NCI-H82 treated with DMSO at 0.1 percent for 48 hours (cell line): ENCODE results near the gene FBXL2.
"Not testable (repeated sequence)": the region's sequence is repeated elsewhere in the genome, so short reads cannot be mapped to it uniquely, and the experiment has no call there.

Source experiments
- DNase-seq: peaks from one replicate; lab custom pipeline; 2025; ENCODE audit not compliant: unreplicated experiment; lab: John Stamatoyannopoulos, UW

The FBXL2 gene

DNA sequence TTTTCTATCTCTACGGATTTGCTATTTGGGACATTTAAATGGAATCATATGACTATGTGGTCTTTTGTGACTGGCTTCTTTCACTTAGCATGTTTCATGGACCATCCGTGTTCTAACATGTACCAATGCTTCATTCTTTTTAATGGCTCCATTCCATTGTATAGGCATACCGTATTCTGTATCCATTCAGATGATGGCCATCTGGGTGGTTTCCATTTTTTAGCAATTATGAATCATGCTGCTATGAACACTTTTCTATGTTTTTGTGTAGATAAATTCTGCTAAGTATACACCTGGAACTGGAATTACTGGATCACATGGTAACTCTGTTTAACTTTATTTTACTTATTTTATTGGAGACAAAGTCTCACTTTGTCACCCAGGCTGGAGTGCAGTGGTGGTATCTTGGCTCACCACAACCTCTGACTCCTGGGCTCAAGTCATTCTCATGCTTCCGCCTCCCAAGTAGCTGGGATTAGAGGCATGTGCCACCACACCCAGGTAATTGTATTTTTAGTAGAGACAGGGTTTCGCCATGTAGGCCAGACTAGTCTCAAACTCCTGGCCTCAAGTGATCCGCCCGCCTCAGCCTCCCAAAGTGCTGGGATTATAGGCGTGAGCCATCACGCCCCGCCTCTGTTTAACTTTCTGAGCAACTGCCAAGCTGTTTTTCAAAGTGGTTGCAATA, 149.5 kb downstream of the FBXL2 start:
- no peak for DNase-seq

DNA sequence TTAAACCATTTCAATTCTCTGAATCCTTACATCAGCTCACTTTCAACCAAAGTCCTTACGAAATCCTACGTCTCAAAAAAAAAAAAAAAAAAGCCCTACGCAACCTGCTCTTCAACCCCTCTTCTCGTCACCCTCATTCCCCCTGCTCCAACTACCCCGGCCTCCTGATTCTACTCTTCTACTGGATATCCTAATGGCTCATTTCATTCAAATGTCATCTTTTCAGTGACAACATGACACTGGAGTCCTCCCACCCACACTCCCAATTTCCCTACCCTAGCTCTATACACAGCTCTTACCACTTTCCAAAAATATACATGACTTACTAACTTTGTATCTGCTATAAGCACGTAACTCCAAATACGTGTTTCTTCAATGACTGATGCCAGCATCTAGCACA, 151.5 kb downstream of the FBXL2 start:
- DNase-seq = no peak

DNA sequence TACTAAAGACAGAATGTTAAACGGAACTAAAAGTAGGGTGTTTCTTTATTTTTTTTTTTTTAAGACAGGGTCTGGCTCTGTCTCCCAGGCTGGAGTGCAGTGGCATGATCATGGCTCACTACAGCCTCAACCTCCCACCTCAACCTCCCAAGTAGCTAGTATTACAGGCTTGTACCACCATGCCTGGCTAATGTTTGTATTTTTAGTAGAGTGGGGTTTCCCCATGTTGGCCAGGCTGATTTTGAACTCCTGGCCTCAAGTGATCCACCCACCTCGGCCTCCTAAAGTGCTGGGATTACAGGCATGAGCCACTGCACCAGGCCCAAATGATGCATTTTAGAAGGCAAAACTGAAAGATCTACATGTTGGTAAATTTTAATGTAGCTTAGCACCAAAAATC, 152.1 kb downstream of the FBXL2 start:
- DNase-seq = not testable (repeated sequence)

DNA sequence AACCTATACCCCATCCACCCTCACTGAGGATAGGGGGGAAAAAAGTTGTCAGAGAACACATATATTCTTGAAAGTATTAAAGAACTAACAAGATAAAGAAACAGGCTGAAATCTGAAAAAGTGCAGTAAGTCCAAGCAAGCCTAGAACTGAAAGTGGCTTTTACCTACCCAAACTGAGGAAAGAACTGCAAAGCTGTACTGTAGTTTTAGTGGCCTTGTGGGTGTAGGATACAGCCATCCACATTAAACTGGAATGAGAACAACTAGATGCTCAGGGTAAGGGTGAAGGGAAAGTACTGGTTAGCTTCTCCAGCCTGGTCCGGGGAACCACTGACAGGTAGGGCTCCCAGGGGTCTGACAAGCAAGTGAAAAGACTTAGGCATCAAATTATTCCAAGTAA, 152.8 kb downstream of the FBXL2 start:
- no peak for DNase-seq

DNA sequence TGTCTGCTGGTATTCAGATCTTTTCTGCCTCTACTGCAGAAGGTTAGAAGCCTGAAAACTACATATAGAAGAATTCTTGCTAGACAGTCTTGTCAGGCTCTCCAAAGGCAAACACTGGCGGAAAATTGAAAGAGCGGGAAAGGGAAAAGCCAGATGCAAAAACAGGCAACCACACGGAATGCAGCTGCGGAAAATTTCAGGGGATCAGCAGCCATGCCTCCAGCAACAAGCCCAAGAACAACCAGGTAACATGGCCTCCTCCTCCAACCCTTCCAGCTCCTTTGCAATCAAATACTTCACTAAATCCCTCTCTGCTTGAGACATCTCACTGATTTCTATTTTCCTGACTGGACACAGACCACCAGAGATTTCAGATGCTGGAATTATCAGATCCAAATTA, 153.3 kb downstream of the FBXL2 start:
- DNase-seq = no peak

DNA sequence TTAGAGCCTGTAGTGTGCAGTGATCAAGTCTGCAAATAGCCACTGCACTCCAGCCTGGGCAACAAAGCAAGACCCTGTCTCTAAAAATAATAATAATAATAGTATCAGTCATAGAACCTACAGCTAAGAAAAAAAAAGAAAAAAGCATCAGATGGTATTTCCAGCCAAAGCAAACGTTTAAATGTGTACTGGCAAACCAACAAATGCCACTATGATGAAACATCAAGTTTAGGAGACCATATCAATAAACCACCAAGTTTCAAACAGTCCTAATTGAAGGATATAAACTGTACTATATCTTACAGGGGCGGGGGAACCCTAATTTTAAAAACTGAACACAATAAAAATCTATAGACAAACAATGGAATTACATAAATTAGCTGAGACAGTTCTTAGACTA, 156.6 kb downstream of the FBXL2 start:
- DNase-seq = no peak
